SHP77 (cell line): ENCODE data around the gene FBXW10.
A peak's percentile ranks its signal among the peaks of the same experiment; 100 is the strongest.
"Not testable (repeated sequence)": the region's sequence is repeated elsewhere in the genome, so short reads cannot be mapped to it uniquely, and the experiment has no call there.

Experiments
- DNase-seq, 2 experiments: peaks; one replicate each; lab custom pipeline; 2025; lab: John Stamatoyannopoulos, UW

Gene FBXW10, protein sequence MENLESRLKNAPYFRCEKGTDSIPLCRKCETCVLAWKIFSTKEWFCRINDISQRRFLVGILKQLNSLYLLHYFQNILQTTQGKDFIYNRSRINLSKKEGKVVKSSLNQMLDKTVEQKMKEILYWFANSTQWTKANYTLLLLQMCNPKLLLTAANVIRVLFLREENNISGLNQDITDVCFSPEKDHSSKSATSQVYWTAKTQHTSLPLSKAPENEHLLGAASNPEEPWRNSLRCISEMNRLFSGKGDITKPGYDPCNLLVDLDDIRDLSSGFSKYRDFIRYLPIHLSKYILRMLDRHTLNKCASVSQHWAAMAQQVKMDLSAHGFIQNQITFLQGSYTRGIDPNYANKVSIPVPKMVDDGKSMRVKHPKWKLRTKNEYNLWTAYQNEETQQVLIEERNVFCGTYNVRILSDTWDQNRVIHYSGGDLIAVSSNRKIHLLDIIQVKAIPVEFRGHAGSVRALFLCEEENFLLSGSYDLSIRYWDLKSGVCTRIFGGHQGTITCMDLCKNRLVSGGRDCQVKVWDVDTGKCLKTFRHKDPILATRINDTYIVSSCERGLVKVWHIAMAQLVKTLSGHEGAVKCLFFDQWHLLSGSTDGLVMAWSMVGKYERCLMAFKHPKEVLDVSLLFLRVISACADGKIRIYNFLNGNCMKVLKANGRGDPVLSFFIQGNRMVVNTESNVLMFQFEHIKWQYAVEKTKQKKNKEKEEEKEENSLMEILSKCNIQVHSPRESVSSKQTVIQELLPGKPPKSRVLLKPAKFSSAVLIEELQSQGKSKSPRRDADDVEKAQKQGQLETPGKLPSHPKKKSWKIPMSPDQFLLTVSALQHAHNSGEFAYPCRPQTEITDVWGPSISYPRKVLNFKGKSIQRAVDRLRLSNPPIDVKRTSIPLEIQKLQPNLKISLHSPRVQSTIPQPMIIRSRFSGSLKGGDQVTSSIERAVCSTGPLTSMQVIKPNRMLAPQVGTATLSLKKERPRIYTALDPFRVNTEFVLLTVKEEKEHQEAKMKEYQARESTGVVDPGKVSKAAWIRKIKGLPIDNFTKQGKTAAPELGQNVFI

DNA sequence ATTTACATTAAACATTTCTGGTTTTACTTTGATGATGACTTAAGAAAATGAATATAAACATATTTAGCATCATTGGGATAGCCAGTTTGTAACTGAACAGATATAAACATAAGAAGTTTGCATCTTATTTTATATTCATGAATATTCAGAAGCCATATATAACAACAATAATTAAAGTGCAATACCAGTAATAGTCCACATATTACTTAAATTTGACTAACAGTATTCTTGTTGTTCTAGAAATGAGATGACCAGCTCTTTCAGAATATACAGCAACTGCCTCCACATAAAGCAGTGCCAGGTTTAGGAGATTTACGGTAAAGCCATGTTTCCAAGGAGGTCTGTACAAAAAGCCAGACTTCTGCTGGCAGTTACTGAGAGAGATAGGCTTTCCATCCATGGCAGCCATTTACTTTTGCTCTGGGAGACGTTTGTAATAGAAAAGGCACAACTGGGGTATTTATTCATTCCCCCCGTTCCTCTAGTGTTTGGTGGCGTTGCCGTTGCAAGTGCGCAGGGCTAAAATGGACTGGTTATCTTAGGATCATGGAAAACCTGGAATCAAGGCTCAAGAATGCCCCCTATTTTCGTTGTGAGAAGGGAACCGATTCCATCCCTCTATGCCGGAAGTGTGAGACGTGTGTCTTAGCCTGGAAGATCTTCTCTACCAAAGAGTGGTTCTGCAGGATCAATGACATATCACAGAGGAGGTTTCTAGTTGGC is at the start of gene FBXW10:
TSS of gene FBXW10 (plus strand) at position 356 of the 723 bp plus-strand sequence. CDS start at position 547, 191 bp downstream.
- not testable (repeated sequence) for DNase-seq

DNA sequence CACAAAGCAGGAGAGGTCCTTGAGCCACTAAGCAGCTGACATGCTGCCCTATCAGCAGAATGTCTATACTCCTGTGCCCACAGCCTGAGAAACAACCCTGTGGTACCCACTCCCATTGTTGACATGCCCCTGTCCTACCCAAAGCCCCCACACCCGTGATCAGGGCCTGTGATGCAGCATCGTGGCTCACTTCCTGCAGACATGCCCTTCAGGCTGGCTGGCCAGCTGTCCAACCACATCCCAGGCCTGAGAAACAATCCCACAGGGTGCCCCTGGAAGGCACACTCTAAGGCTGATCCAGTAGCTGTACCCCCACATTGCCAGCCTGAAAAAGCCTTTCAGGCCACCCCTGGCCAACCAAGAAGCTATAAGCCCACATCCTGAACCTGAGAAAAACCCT is 48.7 kb upstream of the FBXW10 start:
- not testable (repeated sequence) for DNase-seq

DNA sequence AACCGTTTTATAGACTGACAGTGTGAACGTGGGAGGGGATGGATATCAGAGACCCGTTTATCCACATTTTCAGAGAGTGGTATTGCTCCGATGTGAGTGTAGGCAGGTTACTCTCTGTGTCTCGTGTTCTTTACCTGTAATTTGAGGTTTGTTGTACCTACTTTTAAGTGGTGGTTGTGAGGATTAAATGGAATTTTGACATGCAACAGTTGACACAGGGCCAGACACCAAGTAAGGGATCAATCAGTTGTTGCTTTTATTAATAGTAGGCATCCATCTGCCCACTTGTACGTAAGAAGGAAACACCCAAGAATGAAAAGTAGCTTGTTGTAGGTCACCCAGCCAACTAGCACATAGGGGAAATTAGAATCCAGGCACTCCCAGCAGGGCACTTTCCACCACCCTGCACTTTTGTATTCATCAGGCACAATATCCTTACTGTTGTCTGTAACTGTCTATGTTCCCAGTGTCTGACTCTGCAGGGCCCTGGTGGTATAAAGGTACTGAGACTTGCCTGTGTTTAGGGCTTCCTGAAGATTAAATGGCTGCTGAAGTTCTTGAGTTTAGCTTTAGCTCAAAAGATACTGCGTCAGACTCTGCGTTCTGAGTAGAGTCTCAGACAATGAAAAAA is 45.3 kb upstream of the FBXW10 start:
- DNase-seq = not testable (repeated sequence)

DNA sequence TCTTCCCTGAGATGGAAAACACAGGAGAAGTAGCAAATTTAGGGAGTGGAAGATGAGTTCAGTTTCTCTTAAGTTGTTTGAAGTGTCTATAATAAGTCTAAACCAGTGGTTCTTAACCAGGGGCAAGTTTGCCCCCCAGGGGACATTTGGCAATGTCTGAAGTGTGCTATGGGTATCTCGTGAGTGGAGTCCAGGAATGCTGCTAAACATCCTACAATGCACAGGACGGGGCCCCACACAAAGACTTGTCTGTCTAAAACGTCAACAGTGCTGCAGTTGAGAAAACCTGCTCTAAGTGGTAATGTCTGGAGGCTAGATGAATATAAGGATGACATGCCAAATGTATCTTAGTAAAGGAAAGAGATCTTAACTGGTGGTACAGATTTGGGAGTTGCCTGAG is 37.9 kb upstream of the FBXW10 start:
- DNase-seq = not testable (repeated sequence)

DNA sequence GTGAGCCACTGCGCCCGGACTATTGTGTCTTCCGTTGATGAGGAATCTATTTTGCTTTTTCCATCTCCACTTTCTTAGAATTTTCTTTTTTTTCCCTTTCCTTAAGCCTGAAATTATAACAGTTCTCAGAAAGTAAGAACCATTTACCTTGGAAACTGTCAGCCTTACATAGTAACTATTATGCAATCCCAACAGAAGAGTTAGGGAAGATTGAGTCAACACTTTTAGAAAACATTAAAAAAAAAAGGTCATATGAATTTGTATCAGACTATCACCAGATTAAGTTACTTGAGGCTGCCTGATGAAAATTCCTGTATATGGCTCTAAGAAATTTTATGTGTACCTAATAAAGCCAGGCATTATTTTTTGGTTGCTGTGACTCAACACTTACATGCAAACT is 35.6 kb upstream of the FBXW10 start:
- DNase-seq = not testable (repeated sequence)

DNA sequence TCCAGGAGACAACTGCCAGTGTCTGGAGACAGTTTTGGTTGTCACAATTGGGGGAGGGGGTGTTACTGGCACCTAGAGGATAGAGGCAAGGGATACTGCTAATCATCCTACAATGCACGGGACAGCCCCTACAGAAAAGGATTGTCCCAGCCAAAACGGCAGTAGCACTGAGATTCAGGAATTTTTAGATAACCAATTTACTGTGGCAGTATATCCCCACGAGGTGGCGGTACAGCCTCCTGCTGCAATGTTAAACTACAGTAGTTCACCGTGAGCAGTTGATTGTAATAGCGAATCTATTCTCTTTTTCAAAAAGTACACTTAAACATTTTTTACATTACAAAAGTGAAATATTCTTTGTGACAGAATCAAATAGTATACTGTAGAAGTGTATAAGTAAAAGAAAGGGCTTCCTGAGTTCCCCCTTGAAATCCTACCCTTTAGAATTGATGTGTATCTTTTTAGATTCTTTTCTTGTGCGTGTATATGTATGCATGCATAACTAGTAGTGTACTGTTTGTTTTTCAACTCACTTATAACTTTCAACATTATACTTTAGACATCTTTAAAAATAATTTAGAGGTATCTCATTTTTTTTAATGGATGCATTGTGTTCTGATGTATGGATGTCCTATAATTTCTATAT is 31.4 kb upstream of the FBXW10 start:
- DNase-seq = peak; percentile 77

DNA sequence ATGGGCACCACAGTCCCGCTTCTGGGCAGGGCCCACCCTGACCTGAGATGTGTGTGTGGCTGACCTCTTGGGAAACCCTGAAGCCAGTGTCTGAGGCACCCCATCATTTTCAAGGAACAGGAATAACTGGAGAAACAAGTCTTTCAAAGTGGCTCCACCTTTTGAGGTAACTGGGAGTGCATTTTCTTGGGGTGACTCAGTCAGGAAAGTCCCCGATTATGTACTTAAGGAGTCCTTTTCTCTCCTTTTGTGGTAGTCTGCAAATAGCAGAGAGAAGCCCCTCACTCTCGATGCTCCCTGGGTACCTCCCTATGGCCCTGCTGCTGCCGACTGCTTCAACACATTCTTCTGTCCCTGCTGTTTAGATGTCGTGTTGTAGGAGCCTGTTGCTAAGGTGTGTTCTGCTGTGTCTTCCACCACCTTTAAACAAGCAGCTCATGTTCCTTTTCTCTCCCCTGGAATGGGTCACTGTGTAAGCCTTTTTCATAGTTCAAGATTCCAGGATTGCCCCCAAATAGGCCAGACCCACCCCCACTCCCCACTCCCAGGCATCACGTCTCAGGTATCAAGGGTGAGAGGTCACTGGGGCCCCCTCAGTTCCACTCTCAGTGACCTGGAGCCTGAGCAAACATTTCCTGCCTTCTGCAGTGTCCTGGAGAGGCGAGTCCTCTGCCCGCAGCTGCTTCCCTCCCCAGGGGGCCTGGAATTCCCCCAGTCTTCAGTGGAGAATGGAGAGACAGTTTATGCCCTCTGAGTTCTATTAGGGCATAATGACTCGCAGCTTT is 25.0 kb upstream of the FBXW10 start:
- DNase-seq = peak; percentile 31 to 32

DNA sequence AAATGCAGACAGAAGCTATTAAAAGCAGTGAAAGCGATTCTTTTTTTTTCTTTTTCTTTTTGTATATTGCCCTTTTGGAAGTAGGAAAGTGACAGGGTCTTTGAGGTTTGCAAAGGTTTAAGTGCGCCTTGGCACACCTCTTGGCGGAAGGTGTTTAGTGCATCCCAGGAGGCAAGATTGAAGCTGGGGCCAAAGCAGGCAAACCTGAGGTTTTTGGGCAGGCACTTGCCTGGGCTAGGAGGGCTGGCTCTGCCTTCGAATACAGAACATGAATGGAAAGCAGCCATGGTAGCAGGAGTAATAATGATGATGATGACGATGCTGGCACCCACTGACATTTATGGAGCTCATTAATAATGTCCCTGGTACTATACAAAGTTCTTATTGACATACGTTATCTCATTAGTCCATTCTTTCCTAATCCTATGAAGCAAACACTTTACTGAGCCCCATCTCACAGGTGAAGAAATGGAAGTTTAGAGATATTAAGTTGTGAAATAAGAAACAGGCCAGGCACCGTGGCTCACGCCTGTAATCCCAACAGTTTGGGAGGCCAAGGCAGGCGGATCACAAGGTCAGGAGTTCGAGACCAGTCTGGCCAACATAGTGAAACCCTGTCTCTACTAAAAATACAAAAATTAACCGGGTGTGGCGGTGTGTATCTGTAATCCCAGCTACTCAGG is 24.3 kb upstream of the FBXW10 start:
- DNase-seq = not testable (repeated sequence)

DNA sequence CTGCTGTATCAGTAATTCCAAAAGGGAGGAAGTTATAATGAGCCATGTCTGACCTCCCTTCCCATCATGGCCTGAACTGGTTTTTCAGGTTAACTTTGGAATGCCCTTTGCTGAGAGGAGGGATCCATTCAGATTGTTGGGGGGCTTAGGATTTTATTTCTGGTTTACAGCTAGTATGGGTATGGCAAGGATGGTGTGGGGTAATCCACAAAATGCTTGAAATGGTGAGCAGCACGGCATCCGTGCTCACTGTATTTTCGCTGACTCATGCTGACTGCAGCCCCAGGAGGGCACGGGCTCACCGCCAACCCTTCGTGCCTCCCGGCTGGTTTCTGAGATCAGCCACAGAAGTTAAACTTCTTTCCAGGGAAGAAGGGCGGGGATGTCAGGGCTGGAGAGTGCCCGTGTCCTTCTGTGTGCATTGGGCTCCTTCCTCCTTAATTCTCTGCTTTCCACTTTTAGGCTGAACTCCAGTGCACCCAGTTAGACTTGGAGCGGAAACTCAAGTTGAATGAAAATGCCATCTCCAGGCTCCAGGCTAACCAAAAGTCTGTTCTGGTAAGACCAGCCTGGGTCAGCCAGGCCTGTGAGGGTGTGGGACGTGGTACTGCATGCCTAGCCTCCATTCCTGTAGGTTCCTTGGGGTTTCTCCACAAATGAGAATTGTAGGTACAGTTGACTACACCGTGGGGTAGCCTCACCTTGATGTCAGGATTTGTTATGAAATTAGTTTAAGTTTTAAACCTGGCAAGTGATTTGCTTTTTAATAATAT is 21.9 kb upstream of the FBXW10 start:
- not testable (repeated sequence) for DNase-seq

DNA sequence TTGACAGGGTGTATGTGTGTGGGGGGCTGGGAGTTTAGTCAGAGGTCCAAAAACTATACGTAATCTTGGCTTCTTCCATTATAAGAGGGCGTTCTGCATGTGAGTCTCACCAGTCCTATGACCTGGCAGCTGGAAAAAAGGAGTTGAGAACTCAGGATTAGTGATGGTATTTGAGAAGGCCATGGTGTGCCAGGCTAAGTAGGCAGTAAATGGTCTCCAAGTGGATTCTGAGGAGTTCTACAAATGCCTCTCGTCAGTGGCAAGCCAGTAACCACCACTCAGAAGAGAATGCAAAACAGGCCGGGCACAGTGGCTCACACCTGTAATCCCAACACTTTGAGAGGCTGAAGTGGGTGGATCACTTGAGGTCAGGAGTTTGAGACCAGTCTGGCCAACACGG is 21.2 kb upstream of the FBXW10 start:
- DNase-seq = not testable (repeated sequence)

DNA sequence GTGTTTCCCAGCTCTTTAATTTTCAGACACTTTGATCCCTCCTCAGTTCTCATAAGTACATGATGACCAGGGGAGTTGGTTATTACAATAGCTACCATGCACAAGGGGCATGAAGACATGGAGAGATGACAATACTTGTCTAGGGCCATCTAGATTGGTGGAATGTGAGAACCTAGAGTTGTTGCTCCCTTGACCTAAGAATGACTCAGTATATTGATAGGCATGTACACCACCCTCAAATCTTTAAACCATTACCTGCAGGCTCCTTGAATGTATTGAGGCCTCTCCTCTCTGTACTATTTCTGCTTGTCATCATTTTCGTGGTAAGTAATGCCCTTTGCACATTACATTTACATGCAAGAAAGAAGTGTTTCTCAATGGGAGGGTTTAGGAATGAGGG is 20.3 kb upstream of the FBXW10 start:
- DNase-seq = not testable (repeated sequence)

DNA sequence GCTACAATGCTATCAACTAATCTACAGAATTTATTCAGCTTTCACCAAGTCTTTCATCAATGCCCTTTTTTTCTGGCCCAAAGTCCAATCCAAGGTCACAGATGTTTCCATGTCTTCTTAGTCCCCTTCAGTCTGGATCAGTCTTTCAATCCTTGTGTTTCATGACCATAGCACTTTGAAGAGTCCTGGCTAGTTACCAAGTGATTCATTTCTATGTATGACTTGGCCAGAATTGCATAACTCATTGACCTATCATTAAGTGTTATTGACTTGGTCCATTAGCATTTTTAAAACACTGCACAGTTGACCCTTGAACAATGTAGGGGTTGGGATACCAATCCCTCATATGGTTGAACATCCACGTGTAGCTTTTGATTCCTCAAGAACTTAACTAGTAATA is 11.4 kb upstream of the FBXW10 start:
- DNase-seq = not testable (repeated sequence)

DNA sequence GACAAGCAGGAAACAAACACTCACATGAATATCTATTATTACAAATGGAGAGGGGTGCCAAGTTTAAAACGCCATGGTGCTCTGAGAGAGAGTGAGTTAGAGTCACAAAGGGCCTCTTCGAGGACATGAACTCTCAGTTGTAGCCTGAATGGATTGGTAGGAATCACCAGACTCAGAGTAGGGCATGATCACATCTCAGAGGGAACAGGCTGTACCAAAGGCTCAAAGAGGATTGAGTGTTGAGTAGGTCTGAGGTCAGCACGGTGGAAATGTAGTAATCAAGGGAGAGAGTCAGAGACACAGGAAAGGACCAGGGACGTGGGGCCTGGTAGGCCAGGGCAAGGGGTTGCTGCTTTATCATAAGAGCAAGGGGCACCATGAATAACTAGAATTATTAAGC is 10.5 kb upstream of the FBXW10 start:
- DNase-seq = not testable (repeated sequence)

DNA sequence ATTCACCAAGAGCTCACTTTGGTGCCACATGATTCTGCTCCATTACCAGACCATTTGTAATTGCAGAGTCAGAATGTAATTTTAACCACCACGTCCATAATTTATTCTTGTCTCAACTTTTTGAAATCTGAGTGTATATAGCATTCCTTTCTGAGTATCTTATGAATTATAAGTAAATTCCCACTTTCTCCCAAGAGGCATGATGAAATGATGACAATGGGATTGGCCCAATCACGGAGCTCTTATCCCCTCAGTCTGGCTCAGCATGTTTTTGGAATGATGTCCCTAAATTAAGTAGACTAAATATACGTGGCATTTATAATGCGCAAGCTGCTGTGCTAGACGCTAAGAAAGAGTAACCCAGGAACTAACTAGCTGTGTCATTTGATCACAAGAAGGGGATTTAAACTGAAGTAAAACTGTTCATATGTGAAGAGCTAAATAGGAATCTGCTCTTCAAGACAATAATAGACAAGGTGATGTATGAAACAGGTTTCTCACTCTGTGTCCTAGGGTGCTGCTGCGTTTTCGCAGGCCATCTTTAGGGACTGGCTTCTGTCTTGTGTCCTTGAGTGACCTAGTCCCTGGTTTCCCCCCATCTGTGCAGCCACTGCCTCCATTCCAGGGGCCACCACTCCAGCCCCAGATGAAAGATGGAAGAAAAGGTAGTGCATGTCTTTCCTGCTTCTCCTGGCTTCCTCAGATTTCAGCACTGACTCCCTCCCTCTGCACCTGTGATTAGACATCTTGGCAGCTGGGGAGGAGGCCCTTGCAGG is 4.0 kb upstream of the FBXW10 start:
- not testable (repeated sequence) for DNase-seq

DNA sequence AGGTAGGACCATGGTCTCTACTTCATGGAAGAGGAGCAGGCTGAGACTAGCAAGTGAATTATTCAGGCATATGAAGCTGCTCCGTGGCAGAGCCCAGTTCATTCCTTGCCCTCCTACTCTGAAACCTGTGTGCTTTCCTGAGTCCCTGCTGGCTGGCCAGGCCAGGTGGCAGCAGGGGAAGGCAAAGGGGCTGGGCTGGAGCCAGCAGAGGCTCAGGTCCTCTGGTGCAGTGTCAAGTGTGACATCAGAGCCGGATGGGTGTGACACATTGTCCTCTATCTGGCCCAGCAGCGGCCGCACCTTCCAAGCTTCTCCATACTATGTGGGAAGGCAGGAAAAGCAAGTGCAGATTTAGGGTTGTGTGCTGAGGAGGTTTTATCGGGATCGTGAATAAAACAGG is 2.6 kb upstream of the FBXW10 start:
- peak; percentile 68 to 83 for DNase-seq

DNA sequence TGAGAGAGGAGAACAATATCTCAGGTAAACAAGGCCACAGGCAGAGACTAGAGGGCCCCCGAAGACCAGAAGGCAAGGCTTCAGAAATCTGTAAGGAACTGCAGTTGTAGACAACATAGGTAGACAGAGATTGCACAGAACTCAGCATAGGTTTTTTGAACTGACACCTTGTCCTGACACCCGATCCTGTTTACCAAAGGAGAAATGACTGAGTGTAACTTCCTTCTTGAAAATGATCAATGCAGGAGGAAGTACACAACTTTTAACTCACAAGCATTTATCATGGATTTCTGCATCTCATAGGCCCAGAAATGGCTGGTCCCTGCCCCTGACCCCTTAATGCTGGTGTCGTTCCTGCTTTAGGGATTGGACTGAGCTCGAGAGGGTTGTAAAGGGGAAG is 872 bp downstream of the FBXW10 start:
- not testable (repeated sequence) for DNase-seq

DNA sequence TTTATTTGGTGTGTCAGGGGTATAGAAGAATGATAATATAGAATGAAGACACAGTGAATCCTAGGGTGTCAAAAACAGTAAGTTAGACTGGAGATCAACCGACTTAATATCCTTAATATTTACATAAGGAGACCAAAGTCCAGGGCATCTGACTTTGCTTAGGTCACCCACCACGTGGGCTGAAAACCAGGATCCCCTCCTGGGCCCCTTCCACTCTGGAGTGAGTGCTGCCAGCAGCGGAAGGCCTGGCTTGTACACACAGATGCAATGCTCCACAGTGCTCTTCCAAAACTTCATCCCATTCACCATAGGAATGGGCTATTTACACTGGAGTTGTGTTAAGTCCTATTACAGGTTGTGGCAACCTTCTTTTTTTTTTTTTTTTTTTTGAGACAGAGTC is 2.7 kb downstream of the FBXW10 start:
- not testable (repeated sequence) for DNase-seq

DNA sequence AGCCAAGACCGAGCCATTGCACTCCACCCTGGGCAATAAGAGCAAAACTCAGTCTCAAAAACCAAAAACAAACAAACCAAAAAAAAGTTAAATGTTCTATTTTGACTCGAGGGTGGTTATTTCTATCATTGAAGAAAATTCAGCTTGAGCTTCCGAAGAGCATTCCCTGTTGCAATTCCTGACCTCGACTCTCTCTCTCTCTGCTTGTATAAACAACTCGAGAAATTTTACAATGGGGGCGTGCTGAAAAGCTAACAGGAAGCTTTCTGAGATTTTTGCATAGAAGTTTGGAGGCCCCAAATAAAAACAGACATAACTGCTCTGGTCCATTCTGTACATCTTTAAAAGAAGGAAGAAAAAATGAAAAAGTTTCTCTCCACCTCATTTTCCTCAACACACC is 3.6 kb downstream of the FBXW10 start:
- not testable (repeated sequence) for DNase-seq
